ENCODE measurements around the gene PRDM9. TPM values are rescaled to one million over a fixed set of nuclear protein-coding genes. Genes with fewer than 3 reads are reported as not detected.

Gene PRDM9
- total and polyA plus RNA-seq, 9 of the 15 experiments (the other 6 are each of a cell fraction or from before 2014, with no cell fraction given), result 0.03 to 1.2 (median 0.47) TPM

- WGBS (ENCODE audit: insufficient coverage, low coverage, missing lambda C conversion rate), result 5% methylated on average over 1 of the region's 1 CpG
- H3K79me2 ChIP-seq (ENCODE audit: control insufficient read depth, insufficient read depth, low read length), result no peaks in the 10 kb centered on the region
Measured at GRCh38 chr5:23461576-23461975, 45.8 kb upstream of the PRDM9 start.

DNA sequence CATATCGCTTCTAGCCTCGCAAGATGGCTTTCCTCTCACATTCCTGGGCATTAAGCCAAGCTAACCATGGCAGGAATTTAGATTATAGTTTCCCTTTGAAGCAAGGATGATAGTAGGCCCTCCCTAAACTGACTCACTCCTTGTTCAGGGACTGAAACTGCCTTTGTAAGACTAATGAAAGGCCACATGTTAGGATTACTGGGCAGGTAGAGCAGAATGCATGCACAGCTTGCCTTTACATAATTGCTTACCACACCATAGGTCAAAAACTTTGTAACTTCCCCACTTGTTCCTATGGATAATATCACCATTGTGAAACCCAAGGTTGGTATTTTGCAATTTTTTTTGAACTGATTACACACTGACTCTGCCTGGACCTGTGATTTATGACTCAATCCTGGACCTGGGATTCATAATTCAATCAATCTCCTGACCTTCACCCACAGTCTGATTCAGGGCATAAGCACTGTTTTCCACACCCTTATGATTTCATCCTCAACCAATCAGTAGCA lies 41.0 kb upstream of the PRDM9 start:
- FAIRE-seq, result no peak
- BruUV-seq (replicated peaks), result no TSS peak
- no peak overlapping the region for H3K4me3 ChIP-seq
- no peak for DNase-seq (ENCODE audit: extremely low read depth in 1 of 4, low spot score in 3 of 4)
- ATAC-seq, result no peak
- POLR2A ChIA-PET, result no interaction called here
- H4K20me1 ChIP-seq (replicated peaks; ENCODE audit: control insufficient read depth, insufficient read depth, low read length), result no peaks in the 10 kb centered on the region
- in situ Hi-C loops (cut with MboI), result no loop called here
- H3K9me1 ChIP-seq (ENCODE audit: control insufficient read depth, insufficient read depth, low read length), result no peaks in the 10 kb centered on the region
- peak; percentile 32; the same call in 1 of the 2 replicates for TF ChIP-seq CEBPB (tag; IDR thresholded peaks at IDR 0.05)
- TF ChIP-seq, protein P1, sequence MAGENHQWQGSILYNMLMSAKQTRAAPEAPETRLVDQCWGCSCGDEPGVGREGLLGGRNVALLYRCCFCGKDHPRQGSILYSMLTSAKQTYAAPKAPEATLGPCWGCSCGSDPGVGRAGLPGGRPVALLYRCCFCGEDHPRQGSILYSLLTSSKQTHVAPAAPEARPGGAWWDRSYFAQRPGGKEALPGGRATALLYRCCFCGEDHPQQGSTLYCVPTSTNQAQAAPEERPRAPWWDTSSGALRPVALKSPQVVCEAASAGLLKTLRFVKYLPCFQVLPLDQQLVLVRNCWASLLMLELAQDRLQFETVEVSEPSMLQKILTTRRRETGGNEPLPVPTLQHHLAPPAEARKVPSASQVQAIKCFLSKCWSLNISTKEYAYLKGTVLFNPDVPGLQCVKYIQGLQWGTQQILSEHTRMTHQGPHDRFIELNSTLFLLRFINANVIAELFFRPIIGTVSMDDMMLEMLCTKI (IDR thresholded peaks at IDR 0.05; ENCODE audit: partially characterized antibody), result no peak
- H3K9ac ChIP-seq (ENCODE audit: insufficient read depth in 1 of 2, low read depth in 2 of 2, low read length in 2 of 2), result no peak overlapping the region
- no peaks in the 10 kb centered on the region for H3K4me1 ChIP-seq (replicated peaks in 1 of 2; ENCODE audit: control insufficient read depth in 2 of 2, insufficient read depth in 2 of 2, low read length in 2 of 2)
- H3K9me3 ChIP-seq (replicated peaks; ENCODE audit: control insufficient read depth, insufficient read depth, low read depth, low read length), result no peaks in the 10 kb centered on the region
- H2AFZ ChIP-seq (ENCODE audit: low read depth, low read length), result no peak overlapping the region
- intact Hi-C loops (cut with micrococcal nuclease), result no loop called here
- H3K4me2 ChIP-seq (ENCODE audit: insufficient read depth, low read length), result no peak overlapping the region
- 0% methylated on average over 2 of the region's 2 CpGs for WGBS (ENCODE audit: insufficient coverage, low coverage, missing lambda C conversion rate)
- H3K79me2 ChIP-seq (ENCODE audit: control insufficient read depth, insufficient read depth, low read length), result no peaks in the 10 kb centered on the region
- H3K27me3 ChIP-seq (ENCODE audit: control insufficient read depth in 2 of 2, insufficient read depth in 2 of 2, low read length in 2 of 2), result no peaks in the 10 kb centered on the region
- no peak overlapping the region for H3K27ac ChIP-seq (ENCODE audit: extremely low read depth, low read depth, low read length)
- CTCF ChIA-PET (ENCODE audit: low intra/inter-chr PET ratio), result no interaction called here
- H3K36me3 ChIP-seq (ENCODE audit: control insufficient read depth, insufficient read depth, low read length), result no peaks in the 10 kb centered on the region

More at GRCh38 chr5:23461576-23461975, 45.8 kb upstream of the PRDM9 start:
- no peak overlapping the region for H3K27ac ChIP-seq (ENCODE audit: extremely low read depth, low read depth, low read length)
- no TSS peak for BruUV-seq (replicated peaks)
- H3K36me3 ChIP-seq (ENCODE audit: control insufficient read depth, insufficient read depth, low read length), result no peaks in the 10 kb centered on the region
- H3K9ac ChIP-seq (ENCODE audit: insufficient read depth in 1 of 2, low read depth in 2 of 2, low read length in 2 of 2), result no peak overlapping the region
- intact Hi-C loops (cut with micrococcal nuclease) (no loop called here), in situ Hi-C loops (cut with MboI) (no loop called here)
- H3K4me1 ChIP-seq (replicated peaks in 1 of 2; ENCODE audit: control insufficient read depth in 2 of 2, insufficient read depth in 2 of 2, low read length in 2 of 2), result no peaks in the 10 kb centered on the region
- no peak overlapping the region for H3K4me2 ChIP-seq (ENCODE audit: insufficient read depth, low read length)
- H3K9me3 ChIP-seq (replicated peaks; ENCODE audit: control insufficient read depth, insufficient read depth, low read depth, low read length), result peaks cover 2% of the 10 kb centered on the region; the same call in 1 of the 2 replicates
- H2AFZ ChIP-seq (ENCODE audit: low read depth, low read length), result no peak overlapping the region
- FAIRE-seq (no peak), ATAC-seq (no peak), DNase-seq (ENCODE audit: extremely low read depth in 1 of 4, low spot score in 3 of 4) (no peak)
- CTCF ChIA-PET (ENCODE audit: low intra/inter-chr PET ratio), result no interaction called here
- H4K20me1 ChIP-seq (replicated peaks; ENCODE audit: control insufficient read depth, insufficient read depth, low read length), result no peaks in the 10 kb centered on the region
- H3K27me3 ChIP-seq (ENCODE audit: control insufficient read depth in 2 of 2, insufficient read depth in 2 of 2, low read length in 2 of 2), result no peaks in the 10 kb centered on the region
- H3K4me3 ChIP-seq, result no peak overlapping the region
- H3K9me1 ChIP-seq (ENCODE audit: control insufficient read depth, insufficient read depth, low read length), result no peaks in the 10 kb centered on the region
- TF ChIP-seq DACH1 (IDR thresholded peaks at IDR 0.05; ENCODE audit: partially characterized antibody) (no peak), CEBPG (CRISPR knock-in tag; IDR thresholded peaks at IDR 0.05) (no peak), CEBPG (tag; conservative IDR thresholded peaks at IDR 0.05 in 1 of 2, IDR thresholded peaks at IDR 0.05 in 1 of 2) (peak in 1 of 2 experiments; percentile 30; a peak in 2 of 4 replicates), SMARCE1 (IDR thresholded peaks at IDR 0.05) (no peak)
- POLR2A ChIA-PET, result no interaction called here
